Measurements from ENCODE around the gene ENKD1.

DNA sequence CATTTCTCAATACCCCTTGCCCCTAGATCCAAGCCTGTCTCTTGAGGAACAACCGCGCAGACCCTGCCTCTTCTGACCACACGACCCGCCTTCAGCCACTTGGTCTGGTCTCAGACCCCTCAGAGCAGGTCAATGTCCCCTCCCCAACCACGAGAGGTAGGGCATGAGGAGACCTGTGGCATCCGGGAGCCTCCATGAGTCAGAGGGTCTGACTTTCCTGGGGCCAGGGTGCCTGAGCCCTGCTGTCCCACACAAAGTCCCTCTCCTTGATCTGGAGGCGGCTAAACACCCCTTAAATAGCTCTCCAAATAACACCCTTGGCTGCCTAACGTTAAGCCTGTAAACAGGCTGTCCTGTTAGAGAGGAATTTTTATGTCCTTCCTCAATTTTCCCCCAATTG, 16.5 kb downstream of the ENKD1 start:
- no peak for TF ChIP-seq CTCF (IDR thresholded peaks at IDR 0.05)
- TF ChIP-seq POLR2A (IDR thresholded peaks at IDR 0.05), result no peak
